ENCODE measurements around the gene TSHZ2.
"Not testable (repeated sequence)": the region's sequence is repeated elsewhere in the genome, so short reads cannot be mapped to it uniquely, and the experiment has no call there.

TSHZ2 gene

GRCh38 chr20:53454675-53455276 lies 482.6 kb downstream of the TSHZ2 start:
- DNase-seq (ENCODE audit: low read depth) = no peak

- no peak for DNase-seq (ENCODE audit: low read depth)
These were observed 491.2 kb downstream of the TSHZ2 start for GRCh38 chr20:53463101-53463972.

GRCh38 chr20:53466279-53466678 lies 494.1 kb downstream of the TSHZ2 start:
- DNase-seq (ENCODE audit: low read depth) = no peak

GRCh38 chr20:53468587-53468986 lies 496.4 kb downstream of the TSHZ2 start:
- DNase-seq (ENCODE audit: low read depth) = no peak

GRCh38 chr20:53472859-53473258 lies 500.7 kb downstream of the TSHZ2 start:
- DNase-seq (ENCODE audit: low read depth) = not testable (repeated sequence)

GRCh38 chr20:53480913-53481312 lies 508.8 kb downstream of the TSHZ2 start:
- no peak for DNase-seq (ENCODE audit: low read depth)

- no peak for DNase-seq (ENCODE audit: low read depth)
These were observed 515.5 kb downstream of the TSHZ2 start for GRCh38 chr20:53487461-53488200.

- no peak for DNase-seq (ENCODE audit: low read depth)
These were observed 516.7 kb downstream of the TSHZ2 start for GRCh38 chr20:53488775-53489272.

- no peak for DNase-seq (ENCODE audit: low read depth)
These were observed 517.4 kb downstream of the TSHZ2 start for GRCh38 chr20:53489528-53489927.

- no peak for DNase-seq (ENCODE audit: low read depth)
These were observed 518.5 kb downstream of the TSHZ2 start for GRCh38 chr20:53490620-53491019.

- DNase-seq (ENCODE audit: low read depth) = no peak
These were observed 519.3 kb downstream of the TSHZ2 start for GRCh38 chr20:53491462-53491861.

- no peak for DNase-seq (ENCODE audit: low read depth)
These were observed 520.1 kb downstream of the TSHZ2 start for GRCh38 chr20:53492212-53492611.

- DNase-seq (ENCODE audit: low read depth) = peak; percentile 26
These were observed 521.2 kb downstream of the TSHZ2 start for GRCh38 chr20:53493311-53493857.

- no peak for DNase-seq (ENCODE audit: low read depth)
These were observed 522.6 kb downstream of the TSHZ2 start for GRCh38 chr20:53494753-53495152.

GRCh38 chr20:53495398-53496092 lies 523.4 kb downstream of the TSHZ2 start:
- DNase-seq (ENCODE audit: low read depth) = no peak

GRCh38 chr20:53497246-53497645 lies 525.1 kb downstream of the TSHZ2 start:
- no peak for DNase-seq (ENCODE audit: low read depth)

GRCh38 chr20:53498341-53498740 lies 526.2 kb downstream of the TSHZ2 start:
- no peak for DNase-seq (ENCODE audit: low read depth)

GRCh38 chr20:53500651-53501050 lies 528.5 kb downstream of the TSHZ2 start:
- no peak for DNase-seq (ENCODE audit: low read depth)

GRCh38 chr20:53502820-53503219 lies 530.7 kb downstream of the TSHZ2 start:
- DNase-seq (ENCODE audit: low read depth) = no peak

GRCh38 chr20:53503517-53503919 lies 531.4 kb downstream of the TSHZ2 start:
- DNase-seq (ENCODE audit: low read depth) = no peak

- not testable (repeated sequence) for DNase-seq (ENCODE audit: low read depth)
These were observed 531.9 kb downstream of the TSHZ2 start for GRCh38 chr20:53504106-53504505.

- no peak for DNase-seq (ENCODE audit: low read depth)
These were observed 538.1 kb downstream of the TSHZ2 start for GRCh38 chr20:53510262-53510661.
